AG04449 (cell line): ENCODE results near the gene GFRA1.

Experiments
- CTCF ChIA-PET: fragments of 350-600 bp; formaldehyde crosslinking; extraction: SDS; loops from one replicate; lab custom pipeline; 2021; ENCODE audit warnings: antibody characterized with exemption; lab: Yijun Ruan, JAX
- POLR2A ChIA-PET: fragments of 400-600, 350-600 bp; formaldehyde crosslinking; extraction: SDS; loops from one replicate; lab custom pipeline; 2020; ENCODE audit warnings: antibody characterized with exemption, inconsistent platforms; lab: Yijun Ruan, JAX
- DNase-seq: peaks from one replicate; pipeline ENCODE4 v3.0.0-alpha.2; 2010; ENCODE audit warnings: low read depth, low spot score
- H3K4me3 ChIP-seq: 2 replicates; pipeline ENCODE4 v1.5.1; 2011; ENCODE audit warnings: low read depth, mild to moderate bottlenecking, control low read depth, low read length
- TF ChIP-seq, protein P1 (sequence below): IDR thresholded peaks from one replicate; pipeline ENCODE4 v1.5.1; 2011; ENCODE audit warnings: mild to moderate bottlenecking, moderate library complexity, low read length, control low read depth, inconsistent platforms; ENCODE audit not compliant: insufficient read depth; ENCODE audit errors: missing control alignments

The GFRA1 gene

DNA sequence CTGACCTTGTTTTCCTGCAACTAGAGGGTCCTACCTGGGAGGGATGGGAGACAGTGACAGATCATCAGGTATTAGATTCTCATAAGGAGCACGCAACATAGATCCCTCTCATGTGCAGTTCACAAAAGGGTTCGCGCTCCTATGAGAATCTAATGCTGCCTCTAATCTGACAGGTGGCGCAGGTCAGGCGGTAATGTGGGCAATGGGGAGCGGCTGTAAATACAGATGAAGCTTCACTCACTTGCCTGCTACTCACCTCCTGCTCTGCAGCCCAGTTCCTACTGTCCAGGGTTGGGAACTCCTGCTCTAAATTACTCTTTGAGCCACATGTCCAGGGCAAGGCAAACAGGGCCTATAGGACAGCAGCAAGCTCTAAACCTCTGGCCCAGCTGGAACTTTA lies 46.2 kb downstream of the GFRA1 start:
- TF ChIP-seq, protein P1, sequence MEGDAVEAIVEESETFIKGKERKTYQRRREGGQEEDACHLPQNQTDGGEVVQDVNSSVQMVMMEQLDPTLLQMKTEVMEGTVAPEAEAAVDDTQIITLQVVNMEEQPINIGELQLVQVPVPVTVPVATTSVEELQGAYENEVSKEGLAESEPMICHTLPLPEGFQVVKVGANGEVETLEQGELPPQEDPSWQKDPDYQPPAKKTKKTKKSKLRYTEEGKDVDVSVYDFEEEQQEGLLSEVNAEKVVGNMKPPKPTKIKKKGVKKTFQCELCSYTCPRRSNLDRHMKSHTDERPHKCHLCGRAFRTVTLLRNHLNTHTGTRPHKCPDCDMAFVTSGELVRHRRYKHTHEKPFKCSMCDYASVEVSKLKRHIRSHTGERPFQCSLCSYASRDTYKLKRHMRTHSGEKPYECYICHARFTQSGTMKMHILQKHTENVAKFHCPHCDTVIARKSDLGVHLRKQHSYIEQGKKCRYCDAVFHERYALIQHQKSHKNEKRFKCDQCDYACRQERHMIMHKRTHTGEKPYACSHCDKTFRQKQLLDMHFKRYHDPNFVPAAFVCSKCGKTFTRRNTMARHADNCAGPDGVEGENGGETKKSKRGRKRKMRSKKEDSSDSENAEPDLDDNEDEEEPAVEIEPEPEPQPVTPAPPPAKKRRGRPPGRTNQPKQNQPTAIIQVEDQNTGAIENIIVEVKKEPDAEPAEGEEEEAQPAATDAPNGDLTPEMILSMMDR, result no peak
- H3K4me3 ChIP-seq, result no peak overlapping the region
- CTCF ChIA-PET, result no interaction called here
- POLR2A ChIA-PET, result no interaction called here
- no peak for DNase-seq

DNA sequence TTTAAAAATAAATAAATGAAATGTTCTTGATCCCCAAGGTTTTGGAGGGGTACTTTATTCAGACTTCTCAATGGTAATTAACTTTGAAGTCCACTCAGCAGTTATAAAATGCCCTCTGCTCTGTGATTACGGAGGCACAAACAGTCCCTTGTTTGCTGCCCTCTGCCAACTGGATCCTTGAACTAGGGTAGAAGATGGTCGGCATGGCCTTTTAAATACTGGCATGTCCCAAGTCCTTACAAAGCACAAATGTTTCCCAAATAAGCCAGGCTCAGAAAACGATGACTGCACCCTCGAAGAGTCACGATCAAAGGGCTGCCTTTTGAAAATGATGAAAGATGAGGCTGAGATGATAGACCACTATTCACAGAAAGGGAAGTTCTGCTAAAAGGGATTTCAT lies 47.0 kb downstream of the GFRA1 start:
- ChIA-PET POLR2A (no interaction called here), CTCF (no interaction called here)
- H3K4me3 ChIP-seq, result no peak overlapping the region
- no peak for DNase-seq
- TF ChIP-seq, protein P1, result no peak

DNA sequence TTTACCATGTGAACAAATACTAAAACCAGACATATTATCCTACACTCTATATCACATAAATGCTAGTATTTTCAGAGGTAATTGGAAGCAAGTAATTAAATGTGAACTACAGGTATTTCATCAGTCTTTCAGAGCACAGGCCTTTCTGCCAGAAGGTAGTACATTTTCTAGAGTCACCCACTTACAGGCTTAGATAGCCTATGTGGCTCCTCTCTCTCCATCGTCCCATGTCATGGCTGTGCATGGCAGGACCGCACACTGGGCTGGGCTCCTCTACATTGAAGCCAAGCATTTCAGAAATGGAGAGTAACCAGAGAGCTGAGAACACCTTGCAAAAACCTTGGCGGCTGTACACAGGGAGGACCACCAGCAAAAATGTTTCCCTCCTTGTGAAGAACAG lies 49.7 kb downstream of the GFRA1 start:
- no peak overlapping the region for H3K4me3 ChIP-seq
- TF ChIP-seq, protein P1, result no peak
- DNase-seq, result no peak
- CTCF ChIA-PET, result no interaction called here
- POLR2A ChIA-PET, result no interaction called here

DNA sequence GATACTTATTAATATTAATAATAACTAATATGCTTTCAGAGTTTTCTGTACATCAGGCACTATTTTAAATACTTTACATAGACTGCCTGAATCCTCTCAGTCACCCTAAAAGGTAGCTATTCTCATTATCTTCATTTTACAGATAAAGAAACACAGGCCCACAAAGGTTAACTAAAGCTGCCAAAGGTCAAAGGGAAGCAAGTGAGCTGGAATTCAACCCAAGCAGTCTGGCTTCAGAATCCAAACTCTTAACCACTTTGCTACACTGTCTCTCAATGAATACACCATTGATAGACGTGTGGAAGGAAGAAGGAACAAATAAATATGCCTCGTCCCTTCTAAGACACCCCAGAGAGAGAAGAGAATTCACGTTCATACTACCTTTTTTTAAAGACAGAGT lies 52.0 kb downstream of the GFRA1 start:
- no peak for DNase-seq
- ChIA-PET CTCF (interaction anchor here (1.2 kb wide), 1 partner anchor 422 kb away, joined by 3 read pairs; no protein-coding TSS in a partner anchor), POLR2A (no interaction called here)
- TF ChIP-seq, protein P1, result no peak
- H3K4me3 ChIP-seq, result no peak overlapping the region

DNA sequence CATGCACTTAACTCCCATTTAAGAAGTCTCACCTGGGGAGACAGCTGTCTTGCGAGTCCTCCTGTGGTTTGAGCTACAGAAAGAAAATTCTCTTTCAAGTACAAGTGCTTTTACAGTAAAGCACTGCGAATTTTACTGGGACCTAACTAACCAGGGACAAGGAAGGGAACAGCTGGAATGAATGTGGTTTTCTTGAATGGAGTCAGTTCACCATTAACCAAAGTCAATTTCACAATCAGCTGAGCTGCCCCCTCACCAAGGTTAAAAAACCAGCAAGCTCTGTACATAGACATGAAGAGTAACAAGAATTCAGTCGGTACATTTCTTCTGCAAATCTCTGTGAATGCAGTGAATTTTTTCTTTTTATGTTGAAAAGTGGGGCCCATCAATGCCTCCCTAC lies 56.3 kb downstream of the GFRA1 start:
- DNase-seq, result no peak
- CTCF ChIA-PET, result no interaction called here

DNA sequence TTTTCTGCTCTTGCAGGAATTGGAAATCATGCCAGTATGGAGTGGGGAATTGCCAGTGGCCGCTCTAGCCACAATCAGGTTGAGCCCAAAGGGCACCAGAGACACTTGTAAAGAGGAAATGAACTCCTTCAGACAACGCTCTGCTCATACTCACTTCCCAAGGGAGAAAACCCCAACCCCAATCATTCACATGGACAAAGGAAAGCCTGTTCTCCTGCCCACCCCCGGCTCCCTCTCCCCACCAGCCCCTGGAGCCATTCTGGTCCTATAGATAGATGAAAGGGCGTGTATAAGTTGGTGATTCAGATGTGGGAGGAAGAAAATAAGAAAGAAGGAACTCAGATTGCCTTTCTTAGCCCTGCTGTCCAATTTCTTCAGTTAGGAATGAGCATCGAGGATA lies 57.4 kb downstream of the GFRA1 start:
- ChIA-PET CTCF (no interaction called here), POLR2A (no interaction called here)
- H3K4me3 ChIP-seq, result no peak overlapping the region
- no peak for DNase-seq
- TF ChIP-seq, protein P1, result no peak

More for the DNA sequence above, 56.3 kb downstream of the GFRA1 start:
- H3K4me3 ChIP-seq, result no peak overlapping the region
- TF ChIP-seq, protein P1, result no peak
- POLR2A ChIA-PET, result no interaction called here
